HG03045 (cell line): Measurements from ENCODE around the gene NCK2.
"Not testable (repeated sequence)": the region's sequence is repeated elsewhere in the genome, so short reads cannot be mapped to it uniquely, and the experiment has no call there.

ENCODE experiments used
- ATAC-seq: cut with Tn5 transposase; IDR thresholded peaks from one replicate; pipeline ENCODE4 v1.9.1; 2021; ENCODE audit warnings: mild to moderate bottlenecking, moderate library complexity; ENCODE audit not compliant: unreplicated experiment

NCK2 gene

DNA sequence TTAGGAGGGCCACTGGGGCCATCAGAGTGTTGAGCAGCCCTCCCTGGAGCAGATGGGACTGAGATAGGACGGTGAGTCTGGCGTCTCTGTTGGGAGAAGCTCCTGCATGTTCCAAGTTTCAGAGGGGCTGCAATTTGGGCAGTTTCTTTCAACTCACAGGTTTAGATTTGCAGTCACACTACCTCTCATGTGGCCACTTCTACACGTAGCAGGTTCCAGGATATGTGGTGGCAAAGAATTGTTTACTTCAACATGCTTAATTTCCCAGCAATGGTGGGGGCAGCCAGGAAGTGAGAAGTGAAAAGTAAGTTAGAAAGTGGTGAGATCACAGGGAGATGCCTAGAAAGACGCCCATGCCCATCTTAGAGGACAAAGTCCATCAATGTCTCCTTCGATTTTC, 9.3 kb downstream of the NCK2 start:
- ATAC-seq = no peak

DNA sequence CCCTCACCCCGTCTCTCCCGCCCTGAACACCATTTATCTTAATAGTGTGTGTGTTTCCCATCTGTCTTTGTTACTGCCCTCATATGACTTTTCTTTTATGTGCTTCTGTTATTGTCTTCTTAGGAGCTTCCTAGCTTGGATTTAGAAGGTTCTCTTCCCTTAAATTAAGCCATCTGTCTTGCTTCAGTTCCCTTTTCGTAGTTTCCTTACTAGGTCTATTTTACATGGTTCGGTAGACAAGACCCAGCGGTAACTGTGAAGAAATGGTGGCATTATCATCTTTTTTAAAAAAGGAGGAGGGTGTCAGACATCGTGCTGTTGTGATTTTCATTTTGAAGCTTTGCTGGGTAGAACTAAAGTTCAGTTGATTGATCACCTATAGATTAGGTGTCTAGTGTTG, 10.3 kb downstream of the NCK2 start:
- ATAC-seq = no peak

DNA sequence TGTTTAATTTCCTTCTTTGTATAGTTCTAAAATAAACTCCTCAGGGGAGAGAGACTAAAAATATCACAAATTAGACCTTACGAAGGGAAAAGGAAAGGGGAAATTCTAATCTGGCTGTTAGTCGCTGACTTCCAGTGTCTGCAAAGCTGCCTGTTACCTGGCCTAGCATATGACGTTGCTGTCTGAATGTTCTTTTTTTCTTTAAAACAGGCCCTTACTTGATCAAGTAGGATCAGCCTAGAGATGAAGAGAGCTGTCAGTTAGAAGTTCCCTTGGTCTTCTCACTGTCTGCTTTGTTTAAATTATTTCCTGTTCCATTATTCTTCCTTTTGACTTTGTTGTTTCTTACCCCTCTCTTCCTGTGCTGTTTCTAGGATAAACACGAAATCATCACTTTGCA, 11.2 kb downstream of the NCK2 start:
- ATAC-seq = no peak

DNA sequence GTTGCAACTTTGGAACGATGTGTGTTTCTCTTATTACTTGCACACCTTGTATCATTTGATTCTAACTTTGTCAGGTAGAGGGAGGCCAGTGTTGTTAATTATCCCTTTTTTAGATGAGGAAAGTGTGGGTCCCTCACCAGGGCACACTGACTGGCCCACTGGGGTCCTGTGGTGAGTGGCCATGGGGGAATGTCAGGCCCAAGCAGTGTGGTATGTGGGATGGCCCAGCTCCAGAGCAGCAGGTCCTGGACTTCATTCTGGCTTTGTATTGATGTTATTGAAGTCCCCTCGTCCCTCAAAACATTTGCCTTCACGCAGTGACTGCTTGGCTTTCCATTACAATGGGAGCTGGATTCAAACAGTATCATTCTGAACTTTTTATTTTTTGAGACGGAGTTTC, 11.7 kb downstream of the NCK2 start:
- no peak for ATAC-seq

DNA sequence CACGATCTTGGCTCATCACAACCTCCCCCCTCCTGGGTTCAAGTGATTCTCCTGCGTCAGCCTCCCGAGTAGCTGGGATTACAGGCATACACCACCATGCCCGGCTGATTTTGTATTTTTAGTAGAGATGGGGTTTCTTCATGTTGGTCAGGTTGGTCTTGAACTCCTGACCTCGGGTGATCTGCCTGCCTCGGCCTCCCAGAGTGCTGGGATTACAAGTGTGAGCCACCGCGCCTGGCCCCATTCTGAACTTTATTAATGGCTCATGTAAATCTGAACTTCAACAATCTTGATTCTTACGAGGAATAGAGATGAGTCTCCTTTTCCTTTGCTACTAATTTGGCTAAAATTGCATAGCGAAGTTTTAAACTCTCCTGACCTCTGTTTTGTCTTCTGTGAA, 12.2 kb downstream of the NCK2 start:
- ATAC-seq = not testable (repeated sequence)

DNA sequence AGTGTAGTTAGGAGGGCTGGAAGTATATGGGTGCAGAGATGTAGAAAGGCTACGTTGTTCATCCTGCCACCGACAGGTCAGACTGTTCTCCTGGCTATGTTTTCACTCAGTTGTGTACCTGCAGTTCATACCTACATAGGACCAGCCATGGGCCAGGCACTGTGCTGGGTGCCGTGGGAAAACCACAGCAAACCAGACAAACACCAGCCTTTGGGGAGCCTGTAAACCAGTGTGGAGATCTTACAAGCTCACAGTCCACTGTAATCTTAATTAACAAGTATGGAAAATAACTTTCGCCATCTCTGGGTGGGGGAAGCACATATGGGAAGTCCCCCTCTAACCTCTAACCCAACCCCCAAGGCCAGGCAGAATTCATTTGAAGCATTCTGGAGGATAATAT, 12.7 kb downstream of the NCK2 start:
- no peak for ATAC-seq

DNA sequence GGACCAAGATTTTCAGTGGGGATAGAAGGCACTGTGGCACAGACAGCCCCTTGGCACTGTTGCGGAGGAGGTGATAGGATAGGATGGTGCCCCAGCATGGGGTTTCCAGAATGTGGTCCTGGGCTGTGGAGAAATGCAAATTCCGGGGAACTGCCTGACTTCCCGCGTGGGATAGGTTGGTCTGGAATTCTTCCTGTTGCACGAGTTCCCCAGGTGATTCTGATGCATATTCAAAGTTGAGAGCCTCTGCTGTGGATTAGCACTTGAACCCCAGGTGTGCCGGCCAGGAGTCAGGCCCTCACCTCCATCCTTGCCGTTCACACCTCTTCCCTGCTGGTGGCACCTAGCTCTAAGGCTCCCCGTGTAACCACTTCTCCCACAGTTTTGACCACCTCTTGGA, 15.5 kb downstream of the NCK2 start:
- ATAC-seq = no peak

DNA sequence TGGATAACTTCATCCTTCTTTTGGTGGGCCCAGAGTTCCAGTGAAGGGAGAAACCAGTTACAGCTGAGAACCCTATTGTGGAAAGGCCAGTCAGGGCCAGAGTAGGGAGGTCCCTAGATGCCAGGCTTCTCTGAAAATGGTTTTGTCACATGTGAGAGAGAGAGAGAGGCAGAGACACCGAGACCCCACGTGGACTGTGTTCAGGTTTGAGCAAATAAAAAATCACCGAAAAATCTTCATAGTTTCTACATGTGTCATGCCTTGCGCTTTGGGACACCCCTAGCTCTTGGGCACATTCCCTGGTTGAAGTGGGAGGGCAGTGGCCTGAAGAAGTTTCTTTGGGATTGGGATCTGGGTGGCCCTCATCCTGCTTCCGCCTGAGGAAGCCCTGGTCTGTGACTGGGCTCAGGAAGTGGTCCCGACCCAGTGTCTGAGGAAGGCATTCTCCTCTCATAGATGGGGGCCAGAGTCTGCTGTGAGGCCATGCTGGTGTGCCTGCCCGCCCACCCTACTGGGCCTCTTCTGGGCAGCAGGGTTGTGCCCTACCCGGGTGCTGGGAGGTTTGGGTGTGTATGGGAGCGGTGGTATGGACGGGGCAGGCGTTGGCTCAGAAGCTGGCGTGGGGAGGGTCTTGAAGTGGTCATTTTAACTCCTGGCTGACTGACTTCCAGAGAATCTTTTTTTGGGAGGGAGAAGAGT, 16.1 kb downstream of the NCK2 start:
- ATAC-seq = no peak

DNA sequence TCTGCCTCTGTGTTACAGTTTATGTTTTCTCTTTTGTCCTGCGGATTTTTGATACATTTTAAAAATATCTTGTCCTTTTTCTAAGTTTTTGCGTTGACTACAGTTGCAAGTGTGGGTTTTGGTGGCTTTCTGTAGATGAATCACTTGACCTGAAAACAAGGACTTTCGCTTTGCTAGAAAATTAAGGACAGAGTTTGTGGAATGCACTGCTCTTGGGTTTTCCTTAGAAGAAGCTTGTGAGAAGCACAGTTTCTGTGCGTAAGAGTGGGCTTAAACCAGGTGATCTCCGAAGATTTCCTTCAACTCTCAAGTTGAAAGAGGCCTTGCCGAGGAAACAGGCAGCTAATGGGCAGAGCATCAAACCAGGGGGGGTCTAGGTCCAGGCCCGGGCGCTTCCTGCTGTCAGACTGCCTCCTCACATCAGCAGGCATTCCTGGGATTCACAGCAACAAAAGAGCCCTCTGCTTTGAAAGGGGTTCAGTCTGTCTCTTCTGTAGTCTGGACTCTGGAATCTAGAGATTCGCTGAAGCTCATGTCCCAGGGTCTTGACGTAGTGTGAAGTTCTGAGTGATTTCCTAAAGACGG, 17.3 kb downstream of the NCK2 start:
- ATAC-seq = no peak

DNA sequence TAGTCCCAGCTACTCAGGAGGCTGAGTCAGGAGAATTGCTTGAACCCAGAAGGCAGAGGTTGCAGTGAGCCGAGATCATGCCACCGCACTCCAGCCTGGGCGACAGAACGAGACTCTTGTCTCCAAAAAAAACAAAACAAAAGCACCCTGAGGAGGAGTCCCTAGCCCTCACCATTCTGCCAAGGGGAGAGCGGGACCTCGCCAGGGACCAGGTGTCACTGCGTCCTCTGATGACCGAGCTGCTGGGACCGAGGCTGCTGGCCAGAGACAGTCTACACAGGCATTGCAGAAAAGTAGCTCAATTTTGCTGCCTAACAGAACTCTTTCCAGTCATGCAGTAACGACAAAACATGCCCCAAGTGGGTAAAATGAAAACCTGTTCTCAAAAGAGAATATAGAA, 18.4 kb downstream of the NCK2 start:
- ATAC-seq = no peak

DNA sequence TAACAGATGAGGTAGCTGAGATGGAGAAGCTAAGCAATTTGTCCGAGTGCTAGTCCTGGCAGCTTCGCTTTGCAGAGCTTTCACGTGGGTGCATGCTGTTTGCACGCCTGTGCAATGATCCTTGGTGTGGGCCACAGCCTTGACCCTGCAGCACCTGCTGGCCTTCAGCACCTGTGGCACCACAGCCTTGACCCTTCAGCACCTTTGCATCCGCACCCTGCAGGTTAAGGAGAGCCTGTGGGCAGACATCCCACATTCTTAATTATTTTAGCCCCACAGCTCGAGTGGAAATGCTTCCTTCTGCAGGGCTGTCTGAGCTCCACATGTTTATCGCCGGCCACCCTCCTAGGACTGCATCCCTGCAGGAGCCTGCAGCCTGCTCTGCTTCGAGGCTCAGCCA, 19.3 kb downstream of the NCK2 start:
- no peak for ATAC-seq

DNA sequence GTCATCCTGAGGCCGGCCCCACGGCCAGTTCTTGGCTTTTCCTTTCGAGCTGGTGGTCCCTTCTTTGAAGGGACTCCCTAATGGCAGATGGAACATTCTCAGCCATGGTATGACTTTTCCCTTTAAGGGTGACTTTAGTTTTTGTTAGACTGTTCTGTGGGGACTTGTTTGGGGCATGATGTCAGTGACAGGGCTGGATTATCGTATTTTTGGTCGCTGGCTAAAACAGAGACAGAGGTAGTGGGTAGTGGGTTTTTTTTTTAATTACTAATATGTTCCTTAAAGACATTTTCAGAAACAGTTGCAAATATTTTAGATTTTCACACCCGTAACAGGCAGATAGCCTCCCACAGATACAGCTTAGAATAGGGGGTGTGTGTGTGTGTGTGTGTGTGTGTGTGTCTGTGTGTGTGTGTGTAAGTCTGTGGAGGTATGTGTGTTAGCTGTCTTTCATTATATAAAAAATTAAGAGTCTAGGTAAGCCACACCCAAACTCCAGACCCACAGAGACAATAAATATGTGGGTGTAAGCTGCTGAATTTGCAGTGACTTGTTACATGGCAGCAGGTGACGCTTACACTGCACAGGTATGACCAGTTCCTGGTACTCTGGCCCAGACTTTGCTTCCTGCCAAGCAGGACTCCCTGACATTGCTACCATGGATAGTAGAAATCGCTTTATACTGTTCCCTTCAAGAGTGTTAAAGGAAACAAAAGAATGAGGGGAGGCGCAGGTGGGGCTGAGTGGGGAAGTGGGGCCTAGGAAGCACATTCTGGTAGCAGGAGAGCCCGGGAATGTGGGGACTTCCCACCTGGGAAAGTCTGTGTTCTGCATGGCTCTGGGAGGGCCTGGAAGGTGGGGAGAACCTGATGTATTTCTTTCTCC, 20.9 kb downstream of the NCK2 start:
- ATAC-seq = no peak

DNA sequence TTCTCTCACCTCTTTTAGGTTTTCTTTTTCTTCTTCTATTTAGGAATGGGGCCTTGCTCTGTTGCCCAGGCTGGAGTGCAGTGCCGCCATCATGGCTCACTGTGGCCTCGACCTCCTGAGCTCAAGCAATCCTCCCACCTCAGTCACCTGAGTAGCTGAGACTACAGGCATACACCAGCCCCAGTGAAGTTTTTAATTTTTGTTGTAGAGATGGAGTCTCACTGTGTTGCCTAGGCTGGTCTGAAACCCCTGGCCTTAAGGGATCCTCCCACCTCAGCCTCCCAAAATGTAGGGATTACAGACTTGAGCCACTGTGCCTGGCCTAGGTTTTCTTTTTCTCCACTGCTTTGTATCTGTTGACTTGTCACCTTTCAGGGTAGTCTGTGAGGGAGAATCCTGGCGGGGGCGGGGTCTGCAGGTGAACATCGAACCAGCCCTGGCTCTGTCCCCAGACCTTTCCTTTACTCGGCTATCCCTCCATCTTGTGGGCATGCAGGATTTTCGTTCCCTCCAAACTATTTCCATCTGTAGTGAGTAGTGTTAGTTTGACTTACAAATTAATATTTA, 21.7 kb downstream of the NCK2 start:
- no peak for ATAC-seq

DNA sequence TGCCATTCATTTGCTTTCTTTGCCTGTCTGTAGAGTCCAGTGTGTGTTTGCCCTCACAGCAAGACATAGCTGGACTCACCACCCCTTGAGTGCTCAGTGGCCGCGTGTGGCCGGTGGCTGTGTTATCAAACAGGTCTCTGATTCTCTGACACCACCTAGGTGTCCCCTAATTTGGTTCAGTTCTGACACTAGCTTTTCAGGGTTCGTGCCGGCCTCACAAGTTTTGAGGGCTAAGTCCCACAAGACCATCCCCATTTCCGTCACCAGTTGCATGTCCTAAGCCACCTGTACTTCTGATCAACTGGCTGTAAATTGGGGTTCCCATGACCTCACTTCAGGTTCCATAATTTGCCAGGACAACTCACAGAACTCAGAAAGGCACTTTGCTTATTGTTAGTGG, 23.5 kb downstream of the NCK2 start:
- ATAC-seq = no peak

DNA sequence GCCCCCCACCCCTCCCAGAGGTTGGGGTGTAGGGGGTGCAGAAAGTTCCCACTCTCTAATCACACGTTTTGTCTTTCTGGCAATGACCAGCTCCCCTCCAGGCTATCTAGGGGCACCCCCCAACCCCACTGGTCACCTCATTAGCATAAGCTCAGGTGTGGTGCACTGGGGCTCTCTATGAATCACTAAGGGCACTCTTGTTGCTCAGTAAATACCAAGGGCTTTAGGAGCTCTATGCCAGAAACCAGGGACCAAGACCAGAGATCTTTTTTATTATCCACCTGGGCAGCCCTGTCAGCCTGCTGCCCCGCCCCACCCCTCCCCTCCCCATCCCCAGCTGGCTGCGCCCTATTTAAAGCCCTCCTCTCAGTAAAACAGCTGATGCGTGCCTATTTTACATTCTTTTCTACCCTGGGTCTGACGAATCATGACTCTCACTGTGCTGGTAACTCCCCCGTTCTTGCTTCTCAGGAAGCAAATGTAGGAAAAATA, 24.3 kb downstream of the NCK2 start:
- no peak for ATAC-seq

DNA sequence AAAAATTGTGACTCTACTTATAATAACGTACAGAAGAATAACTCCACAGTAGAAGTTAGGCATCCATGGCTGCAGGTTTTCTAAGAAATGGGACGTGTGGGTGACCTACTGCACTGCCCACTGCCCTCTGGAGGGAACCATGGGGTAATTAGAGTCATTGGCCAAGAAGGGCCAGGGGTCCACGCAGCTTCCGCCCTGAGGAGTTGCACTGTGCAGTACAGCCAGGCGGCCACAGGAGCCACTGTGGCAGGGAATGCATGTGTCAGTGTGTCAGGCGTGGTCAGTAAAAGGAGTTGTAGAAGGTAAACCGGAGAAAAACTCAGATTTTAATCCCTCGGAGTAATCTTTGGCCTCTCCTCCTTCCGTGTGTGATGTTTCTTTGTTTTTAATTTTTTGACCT, 24.8 kb downstream of the NCK2 start:
- ATAC-seq = no peak

DNA sequence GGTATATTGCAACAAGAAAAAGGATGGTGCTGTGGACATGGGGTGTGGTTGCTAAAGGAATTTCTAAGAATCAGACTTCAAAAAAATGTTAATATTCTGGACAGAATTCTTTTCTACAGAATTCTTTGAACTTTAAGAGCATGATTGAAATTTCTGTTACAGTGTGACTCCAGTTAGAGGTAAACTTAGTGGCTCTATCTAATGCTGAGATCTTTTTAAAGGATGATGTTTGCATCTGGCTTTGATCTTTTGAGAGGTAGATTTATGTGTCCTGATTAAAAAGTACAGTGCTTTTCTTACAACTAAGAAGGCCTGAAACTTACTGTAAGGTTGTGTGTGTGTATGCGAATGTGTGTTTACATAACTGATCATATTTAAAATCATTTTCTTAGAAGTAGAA, 25.4 kb downstream of the NCK2 start:
- no peak for ATAC-seq

DNA sequence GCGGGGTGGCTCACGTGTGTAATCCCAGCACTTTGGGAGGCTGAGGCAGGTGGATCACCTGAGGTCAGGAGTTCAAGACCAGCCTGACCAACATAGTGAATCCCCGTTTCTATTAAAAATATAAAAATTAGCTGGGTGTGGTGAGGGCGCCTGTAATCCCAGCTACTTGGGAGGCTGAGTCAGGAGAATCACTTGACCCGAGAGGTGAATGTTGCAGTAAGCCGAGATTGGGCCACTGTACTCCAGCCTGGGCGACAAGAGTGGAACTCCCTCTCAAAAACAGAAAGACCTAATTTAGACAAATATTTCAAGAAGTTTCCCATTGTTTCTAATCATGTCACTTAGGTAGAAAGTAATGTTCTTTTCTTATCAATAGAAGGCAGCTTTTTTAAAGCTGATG, 26.6 kb downstream of the NCK2 start:
- not testable (repeated sequence) for ATAC-seq

DNA sequence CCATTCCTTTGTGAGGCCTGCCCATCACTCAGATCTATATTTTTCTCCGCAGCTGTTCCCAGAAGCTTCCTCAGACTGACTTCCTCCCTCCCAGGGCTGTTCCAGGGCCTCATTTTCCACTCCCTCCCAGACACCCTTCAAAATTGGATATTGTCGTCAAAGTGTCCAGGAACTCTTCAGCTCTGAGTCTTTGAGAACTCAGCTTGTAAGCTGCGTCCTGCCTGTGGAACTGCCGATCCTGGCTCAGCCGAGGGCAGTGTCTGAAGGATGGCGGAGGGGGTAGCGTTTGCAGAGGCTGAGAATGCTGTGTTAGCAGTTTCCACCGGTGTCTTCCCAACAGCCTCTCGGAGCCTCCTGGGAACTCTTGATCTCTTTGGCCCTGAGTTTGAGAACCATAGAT, 27.1 kb downstream of the NCK2 start:
- ATAC-seq = no peak

DNA sequence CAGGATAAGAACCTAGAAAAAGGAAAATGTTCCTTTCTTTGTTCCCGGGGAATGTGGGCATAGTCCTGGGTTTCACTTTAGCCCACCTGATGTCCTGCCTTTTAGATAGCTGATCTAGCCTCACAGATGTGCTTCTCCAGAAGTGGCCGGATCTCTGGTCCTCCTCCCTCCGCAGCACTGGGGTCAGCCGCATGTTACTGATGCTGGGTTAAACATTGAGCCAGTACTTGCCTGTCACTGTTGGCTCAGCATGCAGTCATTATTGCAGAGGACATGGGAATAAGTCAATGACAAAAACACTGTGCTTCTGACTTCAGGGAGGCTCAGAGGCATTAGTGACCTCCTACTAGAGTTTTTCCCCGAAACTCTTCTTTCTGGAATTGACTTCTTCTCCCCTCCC, 27.6 kb downstream of the NCK2 start:
- ATAC-seq = no peak

DNA sequence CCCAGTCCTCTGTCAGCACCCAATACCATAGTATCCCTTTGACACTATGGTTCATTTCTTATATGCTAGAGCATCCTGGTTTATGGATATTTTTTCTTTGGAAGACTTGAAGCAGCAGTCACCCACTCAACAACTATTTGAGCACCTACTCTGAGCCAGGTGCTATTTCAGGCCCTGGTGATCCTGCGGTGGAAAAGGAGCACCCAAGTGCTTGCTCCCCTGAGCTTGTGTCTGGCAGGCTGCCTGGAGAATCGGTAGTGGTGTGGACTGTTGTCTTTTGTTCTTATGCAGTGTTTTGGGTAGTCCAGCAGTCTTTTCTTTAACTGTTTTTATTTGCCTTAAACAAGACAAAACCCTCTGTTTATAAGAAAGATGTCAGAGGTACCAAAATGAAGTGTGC, 28.9 kb downstream of the NCK2 start:
- no peak for ATAC-seq
